Left renal pelvis (tissue), 4 donors: ENCODE data around the gene PRR5. TPM values are rescaled to one million over a fixed set of nuclear protein-coding genes. Genes with fewer than 3 reads are reported as not detected.
"Not testable (repeated sequence)": the region's sequence is repeated elsewhere in the genome, so short reads cannot be mapped to it uniquely, and the experiment has no call there.

Source experiments
- DNase-seq, 4 donors: peaks; one replicate each; pipeline ENCODE4 v3.0.0-alpha.2; 2013; ENCODE audit warnings: low read depth in 4 of 4, low spot score in 3 of 4
- polyA plus RNA-seq, 4 donors: library from polyadenylated mRNA; unstranded; fragments of 120-200 nt; gene quantifications; one replicate each; pipeline ENCODE4 v1.2.1, GENCODE V29; 2013; ENCODE audit not compliant: insufficient read length in 4 of 4

The PRR5 gene
- polyA plus RNA-seq, 4 donors: 18.7 to 36.9 (median 21.2) TPM

DNA sequence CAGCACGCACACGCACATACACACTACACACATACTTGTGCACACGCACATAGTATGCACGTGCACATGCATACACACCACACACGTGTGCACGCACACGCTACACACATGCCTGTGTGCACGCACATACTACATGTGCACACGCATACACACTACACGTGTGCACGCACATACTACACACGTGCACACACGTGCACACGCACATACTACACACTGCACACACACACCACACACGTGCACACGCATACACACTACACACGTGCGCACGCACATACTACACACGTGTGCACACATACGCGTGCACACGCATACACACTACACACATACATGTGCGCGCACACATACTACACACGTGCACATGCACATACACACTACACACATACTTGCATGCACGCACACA, 30.7 kb downstream of the PRR5 start:
- DNase-seq: no peak

DNA sequence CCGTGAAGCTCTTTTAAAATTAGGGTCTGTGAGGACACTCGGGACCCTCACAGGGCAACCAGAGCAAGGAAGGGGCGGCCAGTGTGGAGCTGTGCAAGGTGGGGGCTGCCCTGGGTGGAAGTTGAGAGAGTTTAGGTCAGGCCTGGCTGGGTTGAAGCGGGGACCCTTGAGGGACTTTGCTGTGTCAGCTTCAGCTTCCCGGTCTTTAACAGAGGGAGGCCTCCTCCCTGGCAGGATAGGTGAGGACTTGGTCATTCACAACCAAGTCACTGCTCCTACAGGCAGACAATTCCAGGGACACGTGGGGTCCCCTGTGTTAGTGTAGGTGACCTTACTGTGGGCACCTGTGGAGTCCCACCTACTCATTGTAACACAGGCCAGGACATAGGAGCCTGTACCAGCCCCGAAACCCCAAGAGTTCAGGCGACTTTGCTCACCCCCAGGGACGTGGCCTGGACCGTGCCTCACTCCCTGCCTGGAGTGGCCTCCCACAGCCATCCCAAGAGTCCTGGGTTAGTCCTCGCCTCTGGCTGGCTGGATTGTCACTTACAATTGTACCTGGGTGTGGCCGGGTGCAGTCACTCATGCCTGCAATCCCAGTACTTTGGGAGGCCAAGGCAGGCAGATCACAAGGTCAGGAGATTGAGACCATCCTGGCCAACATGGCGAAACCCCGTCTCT, 31.6 kb downstream of the PRR5 start:
- DNase-seq: no peak

GRCh38 chr22:44734278-44734677, 32.3 kb downstream of the PRR5 start:
- no peak for DNase-seq

DNA sequence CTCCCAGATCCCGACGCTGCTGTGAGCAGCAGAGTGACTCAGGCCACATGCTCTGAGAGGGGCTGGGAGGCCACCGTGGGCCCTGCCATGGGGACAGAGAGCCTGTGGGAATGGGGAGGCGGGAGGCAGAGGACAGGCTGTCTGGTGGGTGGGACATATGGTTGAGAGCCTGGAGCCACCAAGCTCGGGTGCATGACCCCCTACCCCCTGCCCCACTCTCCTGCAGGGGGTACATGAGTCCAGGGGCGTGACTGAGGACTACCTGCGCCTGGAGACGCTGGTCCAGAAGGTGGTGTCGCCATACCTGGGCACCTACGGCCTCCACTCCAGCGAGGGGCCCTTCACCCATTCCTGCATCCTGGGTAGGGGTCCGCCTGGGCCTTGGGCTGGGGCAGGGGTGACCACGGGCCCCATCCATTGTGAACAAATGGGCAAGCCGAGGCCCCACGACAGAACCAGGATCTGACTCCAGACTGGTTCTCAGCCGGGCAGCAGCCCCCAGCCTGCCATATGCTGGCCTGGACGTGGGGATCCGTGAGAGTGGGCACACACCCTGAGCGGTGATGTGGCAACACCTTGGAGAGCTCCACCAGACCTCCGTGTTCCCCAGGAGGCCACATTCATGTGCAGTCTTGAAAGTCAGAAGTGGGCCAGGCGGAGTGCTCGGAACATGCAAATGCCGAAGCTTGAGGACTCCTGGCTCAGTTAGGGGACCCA, 33.0 kb downstream of the PRR5 start:
- no peak for DNase-seq

DNA sequence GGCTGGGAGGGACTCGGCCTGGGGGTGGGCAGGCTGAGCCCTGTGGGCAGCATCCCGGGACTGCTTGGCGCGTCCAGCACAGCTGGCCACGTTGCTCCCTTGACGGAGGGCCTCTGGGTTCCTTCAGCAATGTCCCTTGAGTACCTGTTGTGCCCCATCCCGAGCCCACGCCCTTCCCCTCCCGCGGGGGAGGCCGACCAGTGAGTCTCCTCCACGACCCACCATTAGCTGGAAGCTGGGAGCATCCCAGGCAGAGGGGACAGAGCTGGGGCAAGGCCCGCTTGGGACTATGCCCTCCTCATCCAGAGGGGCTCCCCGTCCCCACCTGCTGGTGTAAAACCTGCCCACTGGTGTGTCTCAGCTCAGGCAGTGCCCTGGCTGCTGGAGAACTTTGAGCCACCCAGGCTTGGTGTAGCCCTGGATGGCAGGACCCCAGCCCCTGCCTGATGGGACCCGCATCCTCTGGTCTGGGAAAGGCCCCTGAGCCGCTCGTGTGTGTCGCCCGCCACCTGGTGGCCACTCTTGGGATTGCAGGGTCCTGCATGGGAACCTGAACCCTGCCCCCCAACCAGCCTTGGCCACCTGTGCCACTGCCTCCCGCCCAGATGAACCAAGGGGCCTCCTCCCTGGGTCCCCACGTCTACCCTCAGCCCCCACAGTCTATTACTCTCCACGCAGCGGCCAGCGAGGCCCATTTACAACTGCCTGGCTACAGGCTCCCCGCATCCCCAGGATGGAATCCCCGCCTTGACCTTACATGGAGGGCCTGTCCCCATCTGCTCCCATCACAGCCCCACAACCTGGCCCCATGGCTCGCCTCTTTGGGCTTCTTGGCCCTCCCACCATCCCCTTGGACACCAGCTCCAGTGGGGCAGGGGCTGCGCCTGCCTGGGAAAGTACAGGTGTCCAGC, 33.8 kb downstream of the PRR5 start:
- no peak for DNase-seq

- no peak for DNase-seq
Measured at GRCh38 chr22:44736581-44737405, 34.8 kb downstream of the PRR5 start.

DNA sequence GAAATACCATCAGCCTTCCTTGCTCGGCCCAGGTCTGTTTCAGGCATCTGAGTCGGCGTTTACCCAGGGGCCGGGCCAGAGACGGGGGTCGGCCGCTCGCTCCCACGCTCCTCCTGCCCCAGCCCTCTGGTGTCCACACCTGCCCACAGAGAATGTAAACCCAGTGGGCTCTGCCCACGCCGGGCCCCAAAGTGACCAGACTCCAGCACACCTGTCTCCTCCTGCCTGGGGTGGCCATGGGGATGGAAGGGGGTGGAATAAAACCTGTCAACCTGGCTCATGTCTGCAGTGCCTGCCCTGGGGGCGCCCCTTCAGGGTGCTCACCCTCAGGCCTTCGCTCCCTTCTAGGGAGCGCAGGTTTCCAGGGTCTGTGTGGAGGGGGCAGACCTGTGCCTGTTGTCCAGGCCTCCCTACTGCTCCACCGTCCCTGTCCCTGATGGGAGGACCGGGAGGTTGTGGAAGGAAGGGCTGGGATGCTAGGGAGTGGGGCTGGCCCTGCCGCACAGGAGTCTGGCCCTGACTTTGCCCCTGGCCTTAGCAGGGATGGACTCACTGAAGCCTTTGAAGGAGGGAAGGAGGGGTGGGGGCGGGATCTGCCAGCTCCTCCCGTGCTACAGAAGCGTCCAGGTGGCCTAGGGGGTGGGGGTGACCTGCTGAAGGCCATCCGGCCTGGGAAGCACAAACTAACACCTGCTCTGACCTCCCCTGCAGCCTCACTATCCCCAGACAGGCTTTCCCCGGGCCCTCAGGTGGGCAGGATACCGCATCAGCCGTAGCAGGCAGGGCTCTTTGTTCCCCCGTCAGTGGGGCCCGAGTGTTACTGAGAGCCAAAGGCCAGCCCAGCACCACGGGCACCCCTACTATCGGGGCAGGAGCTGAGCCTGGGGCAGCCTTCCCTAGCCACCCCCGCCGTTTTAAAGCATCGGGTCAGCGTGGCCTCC, 35.7 kb downstream of the PRR5 start:
- DNase-seq: no peak

- DNase-seq: no peak
Measured at GRCh38 chr22:44738347-44738715, 36.3 kb downstream of the PRR5 start.

DNA sequence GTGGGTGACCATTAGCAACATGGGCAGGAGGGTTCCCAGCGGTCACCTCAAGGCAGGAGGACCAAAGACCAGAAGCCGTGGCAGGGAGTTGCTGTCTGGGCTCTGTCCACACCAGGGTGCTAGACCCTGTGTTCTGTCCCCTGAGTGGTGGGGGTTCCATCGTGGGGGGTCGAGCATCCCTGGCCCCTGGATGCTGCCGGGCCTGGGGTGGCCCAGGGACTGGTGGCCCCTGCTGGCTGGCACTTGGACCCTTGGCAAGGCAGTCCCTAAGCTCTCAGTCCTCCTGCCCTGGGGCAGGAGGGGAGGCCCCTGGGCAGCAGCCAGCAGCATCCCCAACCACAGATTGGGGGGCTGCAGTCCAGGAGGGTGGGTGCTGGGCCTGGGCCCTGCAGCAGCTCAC, 37.0 kb downstream of the PRR5 start:
- no peak for DNase-seq

DNA sequence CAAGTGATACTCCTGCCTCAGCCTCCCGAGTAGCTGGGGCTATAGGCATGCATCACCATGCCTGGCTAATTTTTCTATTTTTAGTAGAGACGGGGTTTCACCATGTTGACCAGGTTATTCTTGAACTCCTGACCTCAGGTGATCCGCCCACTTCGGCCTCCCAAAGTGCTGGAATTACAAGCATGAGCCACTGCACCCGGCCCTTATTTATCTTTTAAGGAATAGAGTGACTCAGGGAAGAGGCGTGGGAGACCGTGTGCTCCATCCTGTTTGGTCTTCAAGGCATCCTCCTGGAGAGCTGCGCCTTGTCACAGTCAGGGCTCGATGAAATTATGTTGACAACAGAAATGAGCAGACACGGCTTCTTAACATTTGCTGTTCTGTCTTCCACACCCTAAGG, 37.7 kb downstream of the PRR5 start:
- not testable (repeated sequence) for DNase-seq

DNA sequence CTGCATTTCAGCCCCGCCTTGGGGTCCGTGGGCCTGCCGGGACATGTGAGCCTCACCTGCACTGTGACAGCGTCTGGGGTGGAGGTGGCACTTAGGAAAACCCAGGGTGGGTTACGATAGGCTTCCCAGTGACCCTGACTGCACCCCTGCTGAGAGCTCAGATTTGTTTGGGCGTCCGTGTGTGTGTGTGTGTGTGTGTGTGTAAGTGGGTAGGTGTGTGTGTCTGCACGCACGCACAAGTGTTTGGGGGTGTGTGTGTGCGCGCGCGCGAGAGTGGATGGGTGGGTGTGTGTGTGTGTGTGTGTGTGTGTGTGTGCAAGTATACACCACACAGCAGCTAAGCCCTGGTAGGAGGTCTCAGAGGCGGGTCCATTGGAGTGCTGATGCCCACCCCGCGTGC, 38.3 kb downstream of the PRR5 start:
- DNase-seq: no peak

DNA sequence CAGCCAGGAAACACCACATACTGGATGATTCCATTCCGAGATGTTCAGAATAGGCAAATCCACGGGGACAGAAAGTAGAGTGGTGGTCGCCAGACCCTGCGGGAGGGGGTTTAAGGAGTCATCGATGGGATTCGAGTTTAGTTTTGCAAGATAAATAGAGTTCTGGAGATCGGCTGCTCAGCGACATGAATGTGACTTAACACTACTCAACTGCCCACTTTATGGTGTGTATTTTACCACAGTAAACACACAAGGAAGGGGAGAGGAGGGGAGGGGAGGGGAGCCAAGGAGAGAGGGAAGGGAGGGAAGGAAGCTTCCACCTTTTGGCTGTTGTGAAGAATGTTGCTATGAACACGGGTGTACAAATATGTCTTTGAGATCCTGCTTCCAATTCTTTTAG, 39.9 kb downstream of the PRR5 start:
- no peak for DNase-seq

GRCh38 chr22:44743247-44743646, 41.2 kb downstream of the PRR5 start:
- no peak for DNase-seq

- DNase-seq: no peak
Measured at GRCh38 chr22:44743804-44744211, 41.8 kb downstream of the PRR5 start.

GRCh38 chr22:44745853-44746789, 44.1 kb downstream of the PRR5 start:
- DNase-seq: no peak

DNA sequence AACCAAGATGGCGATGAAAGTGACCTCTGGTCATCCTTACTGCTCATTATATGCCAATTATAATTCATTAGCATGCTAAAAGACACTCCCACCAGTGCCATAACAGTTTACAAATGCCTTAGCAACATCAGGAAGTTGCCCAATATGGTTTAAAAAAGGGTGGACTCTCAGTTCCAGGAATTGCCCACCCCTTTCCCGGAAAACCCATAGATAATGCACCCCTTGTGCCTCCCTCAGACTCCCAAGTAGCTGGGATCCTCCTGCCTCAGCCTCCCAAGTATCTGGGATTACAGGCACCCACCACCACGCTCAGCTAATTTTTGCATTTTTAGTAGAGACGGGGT, 45.8 kb downstream of the PRR5 start:
- DNase-seq: not testable (repeated sequence)

DNA sequence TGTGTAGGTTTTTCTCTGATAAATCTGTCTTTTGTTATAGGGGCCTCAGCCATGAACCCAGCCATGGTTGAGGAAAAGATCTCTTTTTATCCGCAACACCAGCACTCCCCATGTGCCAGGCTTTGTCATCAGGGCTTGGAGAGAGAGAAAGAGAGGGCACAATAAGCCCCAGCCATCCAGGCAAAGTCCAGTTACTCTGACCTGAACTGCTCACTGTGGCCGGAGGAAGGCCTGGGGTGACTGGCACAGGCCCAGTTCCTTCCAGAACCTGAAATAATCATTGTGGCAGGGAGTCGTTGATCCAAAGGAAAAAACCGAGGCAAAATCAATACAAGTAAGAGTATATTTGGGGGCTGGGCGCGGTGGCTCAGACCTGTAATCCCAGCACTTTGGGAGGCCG, 46.5 kb downstream of the PRR5 start:
- no peak for DNase-seq

GRCh38 chr22:44750481-44750880, 48.5 kb downstream of the PRR5 start:
- DNase-seq: no peak
